Measurements from ENCODE around the gene DNAH9. TPM values are rescaled to one million over a fixed set of nuclear protein-coding genes. Genes with fewer than 3 reads are reported as not detected.

DNAH9 gene
- polyA plus RNA-seq, 2 donors: 0.12 TPM

DNA sequence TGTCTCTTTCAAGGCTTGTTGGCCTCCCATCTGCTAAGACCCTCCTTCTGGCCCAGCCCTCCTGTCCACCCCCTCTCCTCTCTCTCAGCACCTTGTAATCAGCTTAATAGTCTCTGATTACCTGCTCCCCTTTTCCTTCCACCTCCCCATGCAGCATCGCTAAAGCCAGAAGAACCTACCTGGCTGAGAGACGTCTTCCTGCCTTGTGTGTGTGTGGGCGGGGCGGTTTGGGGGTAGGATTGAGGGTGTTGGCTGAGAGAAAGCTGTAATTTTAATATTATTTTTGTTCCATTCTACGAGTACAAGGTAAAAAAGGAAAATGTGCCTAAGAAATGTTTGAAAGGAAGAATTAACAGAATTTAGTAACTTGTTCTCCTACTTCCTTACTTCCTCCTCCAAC is 3.4 kb downstream of the DNAH9 start:
- Histone ChIP-seq H3K27ac (ENCODE audit: low read depth in 2 of 2, low read length in 1 of 2) (no peak overlapping the region), H3K27me3 (ENCODE audit: control insufficient read depth in 1 of 2, insufficient read depth in 2 of 2, low read length in 2 of 2) (no peaks in the 10 kb centered on the region), H3K36me3 (ENCODE audit: control insufficient read depth in 2 of 2, insufficient read depth in 2 of 2, low read length in 1 of 2) (no peaks in the 10 kb centered on the region), H3K9me3 (ENCODE audit: control insufficient read depth in 2 of 2, insufficient read depth in 1 of 2, low read depth in 1 of 2, low read length in 1 of 2) (no peaks in the 10 kb centered on the region), H3K4me1 (ENCODE audit: control insufficient read depth in 2 of 2, insufficient read depth in 2 of 2, low read length in 1 of 2) (no peaks in the 10 kb centered on the region), H3K4me3 (ENCODE audit: low read depth in 1 of 2, low read length in 2 of 2) (no peak overlapping the region)
- 74 to 79% methylated on average over 5 of the region's 5 CpGs for WGBS, 2 donors

DNA sequence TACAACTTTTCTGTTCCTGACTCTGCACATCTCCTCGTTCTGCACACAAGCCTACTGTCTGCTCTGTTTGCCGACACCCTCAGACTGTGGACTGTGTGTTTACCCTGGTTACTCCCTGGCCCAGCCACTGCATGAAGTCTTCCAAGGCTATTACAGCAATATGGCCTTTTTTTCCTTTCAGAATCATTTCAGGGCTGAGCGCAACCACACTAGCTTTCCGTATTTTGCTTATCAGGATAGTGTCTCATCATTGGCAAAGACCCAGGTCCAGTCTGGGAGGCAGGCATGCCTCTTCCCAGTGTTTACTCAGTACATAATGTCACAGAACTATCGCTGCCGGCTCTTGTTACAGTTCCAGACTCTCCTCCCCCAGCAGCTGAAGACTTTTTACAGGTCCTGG is 10.1 kb downstream of the DNAH9 start:
- WGBS, 2 donors: 14 to 21% methylated on average over 6 of the region's 6 CpGs
- peaks cover 0 to 3% of the 10 kb centered on the region in 2 donors for H3K4me1 ChIP-seq (ENCODE audit: control insufficient read depth in 2 of 2, insufficient read depth in 2 of 2, low read length in 1 of 2)
- no peaks in the 10 kb centered on the region for H3K27me3 ChIP-seq (ENCODE audit: control insufficient read depth in 1 of 2, insufficient read depth in 2 of 2, low read length in 2 of 2)
- H3K4me3 ChIP-seq (ENCODE audit: low read depth in 1 of 2, low read length in 2 of 2): no peak overlapping the region
- no peaks in the 10 kb centered on the region for H3K9me3 ChIP-seq (ENCODE audit: control insufficient read depth in 2 of 2, insufficient read depth in 1 of 2, low read depth in 1 of 2, low read length in 1 of 2)
- no peaks in the 10 kb centered on the region for H3K36me3 ChIP-seq (ENCODE audit: control insufficient read depth in 2 of 2, insufficient read depth in 2 of 2, low read length in 1 of 2)
- H3K27ac ChIP-seq (ENCODE audit: low read depth in 2 of 2, low read length in 1 of 2): no peak overlapping the region

DNA sequence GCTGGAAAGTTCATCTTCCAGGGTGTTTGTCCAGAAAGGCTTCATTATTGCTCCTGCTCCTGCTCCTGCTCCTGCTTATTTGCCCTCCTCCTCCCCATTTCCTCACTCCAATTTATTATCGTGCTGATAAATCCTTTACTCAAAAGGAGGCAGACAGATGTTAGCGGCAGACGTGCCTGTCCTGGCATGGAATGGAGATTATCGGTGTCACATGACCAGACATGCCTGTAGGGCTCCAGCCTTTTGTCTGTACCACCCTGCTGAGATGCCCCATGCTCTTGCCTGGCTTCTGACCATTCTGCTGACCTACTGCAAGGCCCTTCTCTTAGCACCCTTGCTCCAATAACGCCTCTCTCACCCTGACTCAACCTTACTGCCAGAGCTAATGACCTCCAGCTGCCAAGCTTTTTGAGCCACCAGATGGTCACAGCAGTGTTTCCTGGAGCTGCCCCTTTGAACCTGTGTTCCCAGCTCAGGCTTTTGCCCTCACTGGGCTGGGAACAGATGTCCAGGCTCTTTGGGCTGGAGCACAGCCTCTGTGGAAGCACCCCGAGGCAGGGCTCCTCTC is 12.8 kb downstream of the DNAH9 start:
- Histone ChIP-seq H3K27ac (ENCODE audit: low read depth in 2 of 2, low read length in 1 of 2) (no peak overlapping the region), H3K27me3 (ENCODE audit: control insufficient read depth in 1 of 2, insufficient read depth in 2 of 2, low read length in 2 of 2) (no peaks in the 10 kb centered on the region), H3K36me3 (ENCODE audit: control insufficient read depth in 2 of 2, insufficient read depth in 2 of 2, low read length in 1 of 2) (no peaks in the 10 kb centered on the region), H3K9me3 (ENCODE audit: control insufficient read depth in 2 of 2, insufficient read depth in 1 of 2, low read depth in 1 of 2, low read length in 1 of 2) (no peaks in the 10 kb centered on the region), H3K4me1 (ENCODE audit: control insufficient read depth in 2 of 2, insufficient read depth in 2 of 2, low read length in 1 of 2) (peaks cover 0 to 3% of the 10 kb centered on the region in 2 donors), H3K4me3 (ENCODE audit: low read depth in 1 of 2, low read length in 2 of 2) (no peak overlapping the region)
- 25 to 35% methylated on average over 6 of the region's 6 CpGs for WGBS, 2 donors

DNA sequence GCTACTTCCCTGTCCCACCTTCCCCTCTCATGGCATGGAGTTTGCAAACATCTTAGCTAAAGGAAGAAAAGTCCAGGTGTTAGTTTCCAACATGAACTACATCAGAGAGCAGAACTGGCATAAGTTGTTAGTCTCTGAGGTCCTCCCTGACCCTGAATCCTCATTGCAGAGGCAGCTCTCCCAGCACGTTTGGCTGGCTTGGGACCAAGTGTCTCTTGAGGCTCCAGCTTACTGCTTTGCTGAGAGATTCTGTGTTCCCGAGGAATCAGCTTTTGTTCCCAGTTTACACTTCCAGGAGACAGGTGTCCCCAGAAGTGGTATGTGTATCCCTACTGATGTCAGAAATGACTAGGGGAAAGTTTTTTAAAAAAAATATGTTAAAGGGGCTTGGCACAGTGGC is 14.7 kb downstream of the DNAH9 start:
- H3K4me3 ChIP-seq (ENCODE audit: low read depth in 1 of 2, low read length in 2 of 2): no peak overlapping the region
- peaks cover 0 to 3% of the 10 kb centered on the region in 2 donors for H3K4me1 ChIP-seq (ENCODE audit: control insufficient read depth in 2 of 2, insufficient read depth in 2 of 2, low read length in 1 of 2)
- H3K27me3 ChIP-seq (ENCODE audit: control insufficient read depth in 1 of 2, insufficient read depth in 2 of 2, low read length in 2 of 2): no peaks in the 10 kb centered on the region
- H3K9me3 ChIP-seq (ENCODE audit: control insufficient read depth in 2 of 2, insufficient read depth in 1 of 2, low read depth in 1 of 2, low read length in 1 of 2): no peaks in the 10 kb centered on the region
- no peak overlapping the region for H3K27ac ChIP-seq (ENCODE audit: low read depth in 2 of 2, low read length in 1 of 2)
- WGBS, 2 donors: 45 to 51% methylated on average over 2 of the region's 2 CpGs
- H3K36me3 ChIP-seq (ENCODE audit: control insufficient read depth in 2 of 2, insufficient read depth in 2 of 2, low read length in 1 of 2): no peaks in the 10 kb centered on the region

DNA sequence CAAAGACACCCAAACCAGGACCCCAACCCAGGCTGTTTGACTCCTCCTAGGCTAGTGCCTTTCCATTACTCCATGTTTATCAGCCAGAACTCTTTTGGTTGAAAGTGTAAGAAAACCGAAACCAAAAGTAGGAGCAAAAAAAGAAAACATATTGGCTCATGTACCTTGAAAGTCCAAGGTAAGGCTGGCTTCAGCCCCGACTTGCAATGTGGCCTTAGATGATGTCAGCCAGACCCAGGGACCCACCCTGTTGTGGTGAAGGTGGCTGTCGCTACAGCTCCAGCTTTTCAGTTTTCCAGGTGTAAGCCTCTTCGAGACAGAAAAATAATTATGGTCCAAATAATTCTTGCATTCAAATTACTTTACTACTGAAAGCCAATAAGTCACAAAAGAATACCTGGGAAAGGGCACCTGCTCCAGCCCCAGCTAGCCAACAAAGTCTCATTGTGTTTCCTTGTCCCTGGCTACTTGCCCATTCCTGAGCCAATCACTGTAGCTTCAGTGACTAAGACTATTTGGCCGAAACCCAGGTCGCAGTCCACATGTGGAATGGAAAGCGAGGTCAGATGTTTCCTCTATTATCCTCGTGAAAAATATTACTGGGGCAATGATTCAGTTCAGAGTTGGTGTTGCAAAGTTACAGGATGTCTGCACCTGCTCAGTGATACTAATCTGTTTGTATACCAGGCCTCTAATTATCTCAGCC is 20.7 kb downstream of the DNAH9 start:
- Histone ChIP-seq H3K9me3 (ENCODE audit: control insufficient read depth in 2 of 2, insufficient read depth in 1 of 2, low read depth in 1 of 2, low read length in 1 of 2) (no peaks in the 10 kb centered on the region), H3K36me3 (ENCODE audit: control insufficient read depth in 2 of 2, insufficient read depth in 2 of 2, low read length in 1 of 2) (no peaks in the 10 kb centered on the region), H3K27me3 (ENCODE audit: control insufficient read depth in 1 of 2, insufficient read depth in 2 of 2, low read length in 2 of 2) (no peaks in the 10 kb centered on the region), H3K27ac (ENCODE audit: low read depth in 2 of 2, low read length in 1 of 2) (peak overlapping the region in 1 of 2 donors; percentile 1), H3K4me1 (ENCODE audit: control insufficient read depth in 2 of 2, insufficient read depth in 2 of 2, low read length in 1 of 2) (no peaks in the 10 kb centered on the region), H3K4me3 (ENCODE audit: low read depth in 1 of 2, low read length in 2 of 2) (no peak overlapping the region)
- 35 to 43% methylated on average over 8 of the region's 8 CpGs for WGBS, 2 donors

DNA sequence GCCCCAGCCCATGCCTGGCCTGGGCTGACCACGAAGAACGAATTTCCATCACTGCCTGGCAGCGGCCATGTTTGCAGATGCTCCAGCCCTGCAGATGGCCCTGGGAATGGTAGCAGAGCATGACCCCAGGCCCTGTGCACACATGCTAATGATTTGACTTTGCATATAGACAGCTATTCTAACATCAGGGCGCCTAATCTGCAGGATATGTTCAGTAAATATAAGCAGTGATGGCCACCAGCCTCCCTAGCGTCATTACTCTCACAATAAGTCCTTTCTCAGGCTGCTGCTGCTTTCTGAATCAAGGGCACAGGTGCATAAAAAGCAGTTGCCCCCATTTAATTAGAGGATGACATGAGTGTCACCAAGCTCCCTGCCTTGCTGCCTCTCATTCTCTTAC is 24.2 kb downstream of the DNAH9 start:
- WGBS, 2 donors: 84 to 86% methylated on average over 5 of the region's 5 CpGs
- Histone ChIP-seq H3K36me3 (ENCODE audit: control insufficient read depth in 2 of 2, insufficient read depth in 2 of 2, low read length in 1 of 2) (no peaks in the 10 kb centered on the region), H3K27me3 (ENCODE audit: control insufficient read depth in 1 of 2, insufficient read depth in 2 of 2, low read length in 2 of 2) (no peaks in the 10 kb centered on the region), H3K27ac (ENCODE audit: low read depth in 2 of 2, low read length in 1 of 2) (no peak overlapping the region), H3K9me3 (ENCODE audit: control insufficient read depth in 2 of 2, insufficient read depth in 1 of 2, low read depth in 1 of 2, low read length in 1 of 2) (no peaks in the 10 kb centered on the region), H3K4me1 (ENCODE audit: control insufficient read depth in 2 of 2, insufficient read depth in 2 of 2, low read length in 1 of 2) (no peaks in the 10 kb centered on the region), H3K4me3 (ENCODE audit: low read depth in 1 of 2, low read length in 2 of 2) (no peak overlapping the region)

DNA sequence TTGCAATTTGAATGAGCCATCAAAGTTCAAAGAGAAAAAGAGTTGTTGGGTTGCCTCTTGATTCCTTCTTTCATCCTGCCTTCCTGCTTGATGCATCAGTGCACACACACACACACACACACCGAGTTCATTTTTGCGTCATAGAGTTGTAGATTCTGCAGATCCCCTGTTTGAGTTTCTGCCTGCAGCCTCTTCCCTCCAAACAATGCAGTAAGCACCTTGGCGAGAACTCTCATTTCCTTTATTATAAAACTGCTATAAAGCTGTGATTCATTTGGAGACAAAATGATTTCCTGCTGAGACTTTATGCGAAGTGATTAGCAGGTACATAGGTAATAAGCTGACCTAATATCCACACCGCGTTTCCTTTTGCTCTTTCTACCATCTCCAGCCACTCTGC is 26.7 kb downstream of the DNAH9 start:
- H3K9me3 ChIP-seq (ENCODE audit: control insufficient read depth in 2 of 2, insufficient read depth in 1 of 2, low read depth in 1 of 2, low read length in 1 of 2): no peaks in the 10 kb centered on the region
- 51 to 56% methylated on average over 6 of the region's 6 CpGs for WGBS, 2 donors
- H3K4me3 ChIP-seq (ENCODE audit: low read depth in 1 of 2, low read length in 2 of 2): no peak overlapping the region
- H3K36me3 ChIP-seq (ENCODE audit: control insufficient read depth in 2 of 2, insufficient read depth in 2 of 2, low read length in 1 of 2): no peaks in the 10 kb centered on the region
- H3K4me1 ChIP-seq (ENCODE audit: control insufficient read depth in 2 of 2, insufficient read depth in 2 of 2, low read length in 1 of 2): no peaks in the 10 kb centered on the region
- no peaks in the 10 kb centered on the region for H3K27me3 ChIP-seq (ENCODE audit: control insufficient read depth in 1 of 2, insufficient read depth in 2 of 2, low read length in 2 of 2)
- no peak overlapping the region for H3K27ac ChIP-seq (ENCODE audit: low read depth in 2 of 2, low read length in 1 of 2)

DNA sequence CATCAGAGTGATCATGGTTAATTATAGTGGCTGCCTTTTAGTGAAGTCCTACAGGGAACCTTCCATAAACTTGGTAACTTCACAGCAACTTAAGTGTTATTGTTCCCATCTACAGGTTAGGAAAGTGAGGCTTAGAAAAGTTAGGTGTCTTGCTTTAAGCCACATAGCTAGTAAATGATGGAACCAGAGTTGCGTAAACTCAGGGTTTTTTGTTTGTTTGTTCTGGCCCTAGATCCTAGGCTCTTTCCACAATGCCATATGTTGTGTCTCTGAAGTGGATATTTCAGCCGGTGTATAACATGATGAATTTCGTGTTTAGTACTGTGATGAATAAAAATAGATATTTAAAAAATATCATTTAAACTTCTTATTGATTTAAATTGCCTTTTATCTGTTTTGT is 27.6 kb downstream of the DNAH9 start:
- 67 to 71% methylated on average over 3 of the region's 3 CpGs for WGBS, 2 donors

DNA sequence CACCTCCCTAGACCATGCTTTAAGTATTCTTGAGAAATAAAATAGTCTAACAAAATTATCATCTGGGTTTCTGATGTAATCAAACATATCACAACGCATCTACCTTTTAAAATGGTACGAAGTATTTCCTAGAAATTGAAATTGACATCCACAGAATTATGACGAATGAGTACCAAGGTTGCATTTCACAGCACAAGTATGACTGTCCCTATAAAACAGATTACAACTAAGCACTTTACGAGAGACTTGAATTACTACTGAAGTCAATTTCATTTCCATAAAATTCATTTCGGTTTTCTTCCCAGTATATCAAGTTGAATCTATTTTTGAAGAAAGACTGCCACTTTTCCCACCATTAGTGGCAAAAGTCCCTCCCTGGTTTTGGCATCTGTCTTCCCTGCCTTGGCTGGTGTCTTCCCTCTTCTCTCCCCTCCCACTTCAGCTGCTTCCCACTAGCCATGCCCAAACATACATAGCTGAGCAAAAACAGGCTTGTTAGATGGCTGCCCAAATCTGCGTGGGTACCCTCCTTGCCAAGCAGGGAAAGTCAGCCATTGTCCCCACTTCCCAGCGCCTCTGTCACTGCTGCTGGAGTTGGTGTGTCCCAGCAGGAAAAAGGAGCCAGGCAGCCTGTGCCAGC is 29.2 kb downstream of the DNAH9 start:
- 79 to 87% methylated on average over 7 of the region's 7 CpGs for WGBS, 2 donors
- no peak overlapping the region for H3K4me3 ChIP-seq (ENCODE audit: low read depth in 1 of 2, low read length in 2 of 2)
- no peak overlapping the region for H3K27ac ChIP-seq (ENCODE audit: low read depth in 2 of 2, low read length in 1 of 2)
- H3K4me1 ChIP-seq (ENCODE audit: control insufficient read depth in 2 of 2, insufficient read depth in 2 of 2, low read length in 1 of 2): no peaks in the 10 kb centered on the region
- H3K9me3 ChIP-seq (ENCODE audit: control insufficient read depth in 2 of 2, insufficient read depth in 1 of 2, low read depth in 1 of 2, low read length in 1 of 2): no peaks in the 10 kb centered on the region
- no peaks in the 10 kb centered on the region for H3K27me3 ChIP-seq (ENCODE audit: control insufficient read depth in 1 of 2, insufficient read depth in 2 of 2, low read length in 2 of 2)
- H3K36me3 ChIP-seq (ENCODE audit: control insufficient read depth in 2 of 2, insufficient read depth in 2 of 2, low read length in 1 of 2): no peaks in the 10 kb centered on the region

More for the DNA sequence above, 27.6 kb downstream of the DNAH9 start:
- no peaks in the 10 kb centered on the region for H3K9me3 ChIP-seq (ENCODE audit: control insufficient read depth in 2 of 2, insufficient read depth in 1 of 2, low read depth in 1 of 2, low read length in 1 of 2)
- H3K4me1 ChIP-seq (ENCODE audit: control insufficient read depth in 2 of 2, insufficient read depth in 2 of 2, low read length in 1 of 2): no peaks in the 10 kb centered on the region
- H3K27ac ChIP-seq (ENCODE audit: low read depth in 2 of 2, low read length in 1 of 2): no peak overlapping the region
- no peak overlapping the region for H3K4me3 ChIP-seq (ENCODE audit: low read depth in 1 of 2, low read length in 2 of 2)
- H3K36me3 ChIP-seq (ENCODE audit: control insufficient read depth in 2 of 2, insufficient read depth in 2 of 2, low read length in 1 of 2): no peaks in the 10 kb centered on the region
- no peaks in the 10 kb centered on the region for H3K27me3 ChIP-seq (ENCODE audit: control insufficient read depth in 1 of 2, insufficient read depth in 2 of 2, low read length in 2 of 2)

DNA sequence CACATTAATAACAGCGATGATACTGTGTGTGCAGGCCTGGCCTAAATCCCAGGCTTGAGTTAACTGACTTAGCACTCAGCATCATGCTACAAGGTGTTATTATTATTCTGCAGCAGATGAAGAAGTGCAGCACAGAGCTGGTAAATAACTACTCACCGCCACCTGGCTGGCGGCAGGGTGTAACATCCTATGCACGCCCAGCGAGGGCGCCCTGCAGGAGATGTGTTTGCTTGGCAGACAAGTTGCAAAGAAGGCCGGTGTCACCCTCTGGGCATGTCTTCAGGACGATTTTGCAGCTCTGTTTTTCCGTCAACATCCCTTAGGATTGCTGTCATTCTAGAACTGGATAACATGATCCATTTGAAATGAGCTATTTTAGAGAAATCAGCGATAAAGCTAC is 30.1 kb downstream of the DNAH9 start:
- WGBS, 2 donors: 56 to 62% methylated on average over 10 of the region's 10 CpGs

More for the DNA sequence above, 30.1 kb downstream of the DNAH9 start:
- Histone ChIP-seq H3K27ac (ENCODE audit: low read depth in 2 of 2, low read length in 1 of 2) (no peak overlapping the region), H3K4me1 (ENCODE audit: control insufficient read depth in 2 of 2, insufficient read depth in 2 of 2, low read length in 1 of 2) (no peaks in the 10 kb centered on the region), H3K36me3 (ENCODE audit: control insufficient read depth in 2 of 2, insufficient read depth in 2 of 2, low read length in 1 of 2) (no peaks in the 10 kb centered on the region), H3K27me3 (ENCODE audit: control insufficient read depth in 1 of 2, insufficient read depth in 2 of 2, low read length in 2 of 2) (no peaks in the 10 kb centered on the region), H3K4me3 (ENCODE audit: low read depth in 1 of 2, low read length in 2 of 2) (no peak overlapping the region), H3K9me3 (ENCODE audit: control insufficient read depth in 2 of 2, insufficient read depth in 1 of 2, low read depth in 1 of 2, low read length in 1 of 2) (no peaks in the 10 kb centered on the region)
